Spleen (tissue), 7 donors: ENCODE data around the gene LTN1.

Experiments
- POLR2A ChIP-seq, 3 donors: fragments of 450-650 bp; IDR thresholded peaks; one replicate each; pipeline ENCODE4 v1.5.1; 2017; ENCODE audit warnings: antibody characterized with exemption in 3 of 3, mild to moderate bottlenecking in 1 of 3
- TF ChIP-seq, protein P1 (sequence below), 11 experiments: fragments of 200-600 bp in 7 of 11; fragments of 450-650 bp in 4 of 11; sonication (generic) in 4 of 11; IDR thresholded peaks in 8 of 11; conservative IDR thresholded peaks in 3 of 11; 1 replicate in 7 of 11; 2 replicates in 4 of 11; pipeline versions ENCODE4 v1.4.0 to v1.8.0; 2016 to 2021; ENCODE audit warnings: antibody characterized with exemption in 11 of 11, inconsistent platforms in 4 of 11, mild to moderate bottlenecking in 1 of 11
- donor health status: DM: no; HTN: no; CAD: no; lungs with moderate emphysema.
- donor health status: DM: no; HTN: no; CAD: no.
- donor health status: DM: no; HTN: no; CAD: no.

DNA sequence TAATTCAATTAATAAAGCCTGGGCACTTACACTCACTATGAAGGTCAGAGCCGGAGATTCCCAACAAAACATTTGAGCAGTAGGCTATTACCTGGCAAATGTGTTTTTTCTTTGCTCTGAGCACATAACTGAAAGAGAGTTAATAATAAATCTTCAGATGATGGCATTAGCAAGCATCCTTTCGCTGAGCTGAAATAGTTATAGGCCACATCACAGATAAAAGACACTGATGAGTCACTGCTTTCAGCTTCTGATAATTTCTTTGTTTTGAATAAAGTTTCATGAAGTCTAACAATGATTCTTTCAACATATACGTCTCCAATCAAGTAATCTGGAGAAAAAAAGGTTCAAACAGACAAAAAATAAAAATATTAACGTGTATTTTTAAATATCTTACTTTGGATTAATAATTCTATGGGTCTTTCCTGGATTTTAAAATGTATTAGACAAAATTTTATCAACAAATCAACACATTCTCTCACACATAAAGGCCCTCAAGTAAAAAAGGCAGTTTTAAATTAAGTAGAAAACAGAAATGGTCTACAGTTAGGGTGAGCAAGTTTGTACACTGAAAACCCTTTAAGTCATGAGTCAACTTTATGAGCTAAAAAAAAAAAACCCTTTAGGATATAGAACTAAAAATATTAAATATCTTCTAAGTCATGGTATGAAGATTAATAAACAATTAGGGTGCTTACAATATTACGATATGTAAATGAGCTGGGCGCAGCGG, 33.1 kb downstream of the LTN1 start:
- TF ChIP-seq, protein P1, sequence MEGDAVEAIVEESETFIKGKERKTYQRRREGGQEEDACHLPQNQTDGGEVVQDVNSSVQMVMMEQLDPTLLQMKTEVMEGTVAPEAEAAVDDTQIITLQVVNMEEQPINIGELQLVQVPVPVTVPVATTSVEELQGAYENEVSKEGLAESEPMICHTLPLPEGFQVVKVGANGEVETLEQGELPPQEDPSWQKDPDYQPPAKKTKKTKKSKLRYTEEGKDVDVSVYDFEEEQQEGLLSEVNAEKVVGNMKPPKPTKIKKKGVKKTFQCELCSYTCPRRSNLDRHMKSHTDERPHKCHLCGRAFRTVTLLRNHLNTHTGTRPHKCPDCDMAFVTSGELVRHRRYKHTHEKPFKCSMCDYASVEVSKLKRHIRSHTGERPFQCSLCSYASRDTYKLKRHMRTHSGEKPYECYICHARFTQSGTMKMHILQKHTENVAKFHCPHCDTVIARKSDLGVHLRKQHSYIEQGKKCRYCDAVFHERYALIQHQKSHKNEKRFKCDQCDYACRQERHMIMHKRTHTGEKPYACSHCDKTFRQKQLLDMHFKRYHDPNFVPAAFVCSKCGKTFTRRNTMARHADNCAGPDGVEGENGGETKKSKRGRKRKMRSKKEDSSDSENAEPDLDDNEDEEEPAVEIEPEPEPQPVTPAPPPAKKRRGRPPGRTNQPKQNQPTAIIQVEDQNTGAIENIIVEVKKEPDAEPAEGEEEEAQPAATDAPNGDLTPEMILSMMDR (IDR thresholded peaks at IDR 0.05 in 8 of 11, conservative IDR thresholded peaks at IDR 0.05 in 3 of 11) = no peak
- no peak for TF ChIP-seq POLR2A (IDR thresholded peaks at IDR 0.05)
